Measurements from ENCODE around the gene ZNF598. TPM values are rescaled to one million over a fixed set of nuclear protein-coding genes. Genes with fewer than 3 reads are reported as not detected.

ZNF598 gene
- total and polyA plus RNA-seq, 2 experiments from 2014 or later: 8.5 to 48.6 TPM

GRCh38 chr16:1991135-1991551 lies 18.5 kb downstream of the ZNF598 start:
- H3K9me3 Mint-ChIP-seq: no peaks in the 10 kb centered on the region
- H3F3A ChIP-seq (replicated peaks; ENCODE audit: low read depth): peaks cover 23% of the 10 kb centered on the region
- peaks cover 11% of the 10 kb centered on the region for H3K36me3 Mint-ChIP-seq (ENCODE audit: low read depth)
- peak overlapping the region; percentile 86 for H3K4me3 ChIP-seq
- no peak overlapping the region for H3K27ac Mint-ChIP-seq
- H3K4me2 ChIP-seq: peak overlapping the region; percentile 97
- no peaks in the 10 kb centered on the region; the same call in 1 of the 2 replicates for H4K20me1 ChIP-seq (replicated peaks; ENCODE audit: insufficient read depth)
- H3K79me2 ChIP-seq (replicated peaks; ENCODE audit: insufficient read depth): peaks cover 4% of the 10 kb centered on the region; the same call in 1 of the 2 replicates
- H2AFZ ChIP-seq: no peak overlapping the region
- H3K27ac ChIP-seq (ENCODE audit: low read depth): no peak overlapping the region
- H3K9me2 ChIP-seq (ENCODE audit: insufficient read depth): no peaks in the 10 kb centered on the region
- H3K4me1 Mint-ChIP-seq: peaks cover 15% of the 10 kb centered on the region
- TF ChIP-seq POLR2AphosphoS5 (IDR thresholded peaks at IDR 0.05; ENCODE audit: low read depth): no peak
- TF ChIP-seq EZH2 (IDR thresholded peaks at IDR 0.05; ENCODE audit: low read depth, unreplicated experiment): no peak
- no peak for TF ChIP-seq ETS1 (IDR thresholded peaks at IDR 0.05)
- TF ChIP-seq REST (IDR thresholded peaks at IDR 0.05; ENCODE audit: unreplicated experiment): no peak
- TF ChIP-seq CTCF (conservative IDR thresholded peaks at IDR 0.05; ENCODE audit: low read depth in 2 of 2): no peak
- no peak for TF ChIP-seq JUNB (IDR thresholded peaks at IDR 0.05; ENCODE audit: unreplicated experiment)
- no peak for TF ChIP-seq NANOG (IDR thresholded peaks at IDR 0.05; ENCODE audit: borderline replicate concordance)
- TF ChIP-seq EZH2phosphoT487 (IDR thresholded peaks at IDR 0.05; ENCODE audit: unreplicated experiment): no peak
- TF ChIP-seq CREB1 (CRISPR knock-in tag; IDR thresholded peaks at IDR 0.05; ENCODE audit: low read depth): no peak
- no peak for TF ChIP-seq ZNF114 (CRISPR knock-in tag; IDR thresholded peaks at IDR 0.05)
- TF ChIP-seq ZNF462 (CRISPR knock-in tag; IDR thresholded peaks at IDR 0.05): no peak
- TF ChIP-seq ZNF331 (CRISPR knock-in tag; IDR thresholded peaks at IDR 0.05; ENCODE audit: low read depth): no peak
- no peak for TF ChIP-seq STAT1 (IDR thresholded peaks at IDR 0.05; ENCODE audit: unreplicated experiment)
- H3K4me1 ChIP-seq (ENCODE audit: insufficient read depth): peaks cover 7% of the 10 kb centered on the region; the same call in 1 of the 2 replicates
- no peaks in the 10 kb centered on the region for H3K36me3 ChIP-seq (ENCODE audit: insufficient read depth)
- peak overlapping the region; percentile 74 for H3K4me3 Mint-ChIP-seq
- peaks cover 33% of the 10 kb centered on the region for H3K27me3 ChIP-seq (ENCODE audit: insufficient read depth)
- peak; percentile 12 for ATAC-seq
- H3K27me3 Mint-ChIP-seq (ENCODE audit: insufficient read depth, low read depth, poor library complexity): peaks cover 42% of the 10 kb centered on the region
- peak; percentile 57 for DNase-seq (ENCODE audit: low spot score)

Measured in GM23338 (cell line).